Measurements from ENCODE around the gene ASB4. TPM values are rescaled to one million over a fixed set of nuclear protein-coding genes. Genes with fewer than 3 reads are reported as not detected.

The ASB4 gene
- total RNA-seq, 1 donor from 2014 or later, result 0.29 TPM

Other genes with a start within 250 kb of the ASB4 start
- gene PON1, start 161.4 kb upstream of the ASB4 start, total RNA-seq, result 0.19 TPM
- gene PON3, start 89.6 kb upstream of the ASB4 start, total RNA-seq, result 2.7 TPM
- 54.7 TPM for gene PON2, start 50.9 kb upstream of the ASB4 start, total RNA-seq
- gene PDK4, start 110.6 kb downstream of the ASB4 start, total RNA-seq, result 482 TPM

All from mesenteric fat pad (tissue), 1 donor.